K562 (cell line): ENCODE results near the gene JHY. TPM values are rescaled to one million over a fixed set of nuclear protein-coding genes. Genes with fewer than 3 reads are reported as not detected.

Source experiments
- ATAC-seq: fragments of 200-7000 bp; cut with Tn5 transposase; 3 replicates; pipeline ENCODE4 v1.9.1; 2020; ENCODE audit warnings: moderate library complexity
- BruUV-seq: library from RNA; stranded (reverse); fragments of 400-500 nt; replicated peaks from 2 replicates; lab custom pipeline; 2021; lab: Mats Ljungman, UMichigan
- CTCF ChIA-PET: fragments of 300-600 bp; formaldehyde crosslinking; extraction: SDS; loops from one replicate; lab custom pipeline; 2021; ENCODE audit warnings: low intra/inter-chr PET ratio; lab: Yijun Ruan, JAX
- POLR2A ChIA-PET: fragments of 300-600, 350-650 bp; sonication (Branson Sonifier 250); formaldehyde crosslinking; extraction: SDS; loops from one replicate; lab custom pipeline; 2021; ENCODE audit warnings: antibody characterized with exemption, inconsistent platforms; lab: Yijun Ruan, JAX
- DNase-seq, 4 experiments: peaks; one replicate each; pipeline versions ENCODE4 v3.0.0 to v3.0.0-alpha.2; 2011 to 2018; ENCODE audit warnings: low spot score in 3 of 4, mixed read lengths in 3 of 4; ENCODE audit errors: extremely low read depth in 1 of 4
- FAIRE-seq: peaks from 2 replicates; lab custom pipeline; 2011; peaks lifted over from hg19 to GRCh38; lab: Jason Lieb, UNC
- H2AFZ ChIP-seq: 2 replicates; pipeline ENCODE4 v1.6.0; 2011; ENCODE audit warnings: low read depth, low read length, control low read depth, inconsistent platforms
- H3K27ac ChIP-seq: fragments of 200-600 bp; 3 replicates; pipeline ENCODE4 v1.8.0; 2011; ENCODE audit warnings: low read depth, mild to moderate bottlenecking, control low read depth, inconsistent platforms, low read length, moderate library complexity, mixed read lengths; ENCODE audit errors: extremely low read depth
- H3K27me3 ChIP-seq, 2 experiments: fragments of 300-600 bp in 1 of 2; 2 replicates in 1 of 2; 3 replicates in 1 of 2; pipeline versions ENCODE4 v1.6.0 to v1.8.0; 2011; ENCODE audit warnings: inconsistent platforms in 2 of 2, low read length in 2 of 2, mild to moderate bottlenecking in 1 of 2, mixed read lengths in 1 of 2, moderate library complexity in 1 of 2; ENCODE audit not compliant: control insufficient read depth in 2 of 2, insufficient read depth in 2 of 2
- H3K36me3 ChIP-seq: fragments of 300-600 bp; 3 replicates; pipeline ENCODE4 v1.8.0; 2011; ENCODE audit warnings: mild to moderate bottlenecking, low read length, inconsistent platforms; ENCODE audit not compliant: control insufficient read depth, insufficient read depth
- H3K4me1 ChIP-seq, 2 experiments: fragments of 200-600 bp in 1 of 2; replicated peaks in 1 of 2; 2 replicates in 1 of 2; 3 replicates in 1 of 2; pipeline versions ENCODE4 v1.5.1 to v1.8.0; 2011; ENCODE audit warnings: inconsistent platforms in 2 of 2, low read length in 2 of 2, mild to moderate bottlenecking in 1 of 2, mixed read lengths in 1 of 2, moderate library complexity in 1 of 2; ENCODE audit not compliant: control insufficient read depth in 2 of 2, insufficient read depth in 2 of 2
- H3K4me2 ChIP-seq: 2 replicates; pipeline ENCODE4 v1.6.1; 2011; ENCODE audit warnings: low read length, control low read depth, inconsistent platforms, mixed read lengths; ENCODE audit not compliant: insufficient read depth
- H3K4me3 ChIP-seq: fragments of 200-600 bp; sonication (generic), shearing (Covaris generic); 2 replicates; pipeline ENCODE4 v1.5.1; 2016; ENCODE audit warnings: control low read depth, inconsistent platforms
- H3K79me2 ChIP-seq: fragments of 200-600 bp; 3 replicates; pipeline ENCODE4 v1.8.0; 2011; ENCODE audit warnings: low read length, inconsistent platforms; ENCODE audit not compliant: control insufficient read depth, insufficient read depth
- H3K9ac ChIP-seq, 2 experiments: 2 replicates each; pipeline versions ENCODE4 v1.6.0 to v1.6.1; 2011; ENCODE audit warnings: low read depth in 2 of 2, low read length in 2 of 2, control low read depth in 1 of 2, inconsistent platforms in 1 of 2, mild to moderate bottlenecking in 1 of 2, mixed read lengths in 1 of 2; ENCODE audit not compliant: insufficient read depth in 1 of 2
- H3K9me1 ChIP-seq: one replicate; pipeline ENCODE4 v1.6.0; 2011; ENCODE audit warnings: inconsistent platforms, mild to moderate bottlenecking, low read length, moderate library complexity; ENCODE audit not compliant: control insufficient read depth, insufficient read depth
- H3K9me3 ChIP-seq: replicated peaks from 2 replicates; pipeline ENCODE4 v1.5.1; 2011; ENCODE audit warnings: low read depth, low read length, inconsistent platforms; ENCODE audit not compliant: control insufficient read depth, insufficient read depth
- H4K20me1 ChIP-seq: replicated peaks from 2 replicates; pipeline ENCODE4 v1.6.1; 2011; ENCODE audit warnings: low read length, inconsistent platforms, mixed read lengths; ENCODE audit not compliant: control insufficient read depth, insufficient read depth
- CHAMP1 ChIP-seq: fragments of 450-650 bp; IDR thresholded peaks from 2 replicates; pipeline ENCODE4 v1.6.1; 2016; ENCODE audit warnings: mild to moderate bottlenecking
- HCFC1 ChIP-seq: IDR thresholded peaks from 2 replicates; pipeline ENCODE4 v1.6.1; 2012; ENCODE audit warnings: low read depth, low read length, improper control_type of control experiment
- HMBOX1 ChIP-seq: sonication (generic); IDR thresholded peaks from 2 replicates; pipeline ENCODE4 v1.6.1; 2016
- MBD1 ChIP-seq: fragments of 250-450 bp; sonication (Bioruptor Pico); IDR thresholded peaks from 2 replicates; pipeline ENCODE4 v1.8.0; 2022; ENCODE audit warnings: inconsistent platforms
- RERE ChIP-seq: sonication (generic); formaldehyde crosslinking; IDR thresholded peaks from 2 replicates; pipeline ENCODE4 v1.8.0; 2023; ENCODE audit warnings: missing genetic modification reagents, mild to moderate bottlenecking, borderline replicate concordance
- ZNF311 ChIP-seq: fragments of 250-450 bp; sonication (Bioruptor Pico); IDR thresholded peaks from 2 replicates; pipeline ENCODE4 v1.4.0; 2020; ENCODE audit warnings: mild to moderate bottlenecking, moderate library complexity
- ZNF316 ChIP-seq: fragments of 450-650 bp; IDR thresholded peaks from 2 replicates; pipeline ENCODE4 v1.6.1; 2016
- ZNF384 ChIP-seq: IDR thresholded peaks from 2 replicates; pipeline ENCODE4 v1.6.1; 2012; ENCODE audit warnings: low read depth, low read length, improper control_type of control experiment
- ZNF436 ChIP-seq: fragments of 250-450, 450-650 bp; sonication (Bioruptor Pico); formaldehyde crosslinking; IDR thresholded peaks from 2 replicates; pipeline ENCODE4 v1.7.0; 2020; ENCODE audit warnings: mild to moderate bottlenecking
- ZNF79 ChIP-seq: fragments of 250-450 bp; sonication (Bioruptor Pico); IDR thresholded peaks from 2 replicates; pipeline ENCODE4 v1.4.0; 2020; ENCODE audit warnings: low read depth, mild to moderate bottlenecking, moderate library complexity
- WGBS: fragments of 100-300 bp; shearing (Covaris generic); methylation state at CpG from one replicate; pipeline ENCODE4 v1.1.6; 2016; ENCODE audit warnings: low coverage, mixed read lengths; ENCODE audit not compliant: insufficient coverage; ENCODE audit errors: missing lambda C conversion rate; 5-methylcytosine and 5-hydroxymethylcytosine counted together
- in situ Hi-C: fragments of 300-500 bp; cut with MboI; formaldehyde crosslinking; loops from 4 replicates; pipeline ENCODE4 v1.15.0; 2018; ENCODE audit warnings: inconsistent platforms, mixed read lengths
- intact Hi-C: fragments of 100-400 bp; cut with micrococcal nuclease; formaldehyde crosslinking; loops from 2 replicates; pipeline ENCODE4 v1.14.2; 2022
- polyA plus RNA-seq, 8 experiments: library from polyadenylated mRNA; depleted of rRNA in 4 of 8; stranded (reverse) in 5 of 8; unstranded in 3 of 8; fragments of >200 nt; fragmentation: Nextera tagmentation in 2 of 8; fragmentation: Illumina TruSeq in 1 of 8; extraction: Ambion mirVana in 2 of 8; extraction: Trizol in 1 of 8; gene quantifications; 2 replicates each; pipeline versions ENCODE4 v1.2.1 to v1.2.3, GENCODE V29; 2011 to 2014; ENCODE audit warnings: inconsistent platforms in 1 of 8, missing spikeins in 1 of 8
- total RNA-seq, 7 experiments: library from RNA; depleted of rRNA in 6 of 7; stranded (reverse); fragments of >200 nt in 6 of 7; fragmentation: Illumina TruSeq in 2 of 7; extraction: Trizol in 2 of 7; gene quantifications; 2 replicates each; pipeline versions ENCODE4 v1.2.1 to v1.2.3, GENCODE V29; 2011 to 2021; ENCODE audit warnings: low replicate concordance in 1 of 7

JHY gene
- total and polyA plus RNA-seq, 9 of the 15 experiments (the other 6 are each of a cell fraction or from before 2014, with no cell fraction given), result not detected

- H4K20me1 ChIP-seq, result no peaks in the 10 kb centered on the region
- no peak for FAIRE-seq
- BruUV-seq, result no TSS peak
- CTCF ChIA-PET, result no interaction called here
- H3K79me2 ChIP-seq, result no peaks in the 10 kb centered on the region
- no peak overlapping the region for H3K9ac ChIP-seq
- H3K4me1 ChIP-seq, result no peaks in the 10 kb centered on the region
- no peak overlapping the region for H3K27ac ChIP-seq
- no peak overlapping the region for H3K4me3 ChIP-seq
- POLR2A ChIA-PET, result no interaction called here
- H3K36me3 ChIP-seq, result no peaks in the 10 kb centered on the region
- H3K9me1 ChIP-seq, result no peaks in the 10 kb centered on the region
- no peaks in the 10 kb centered on the region for H3K9me3 ChIP-seq
- 2% methylated on average over 9 of the region's 9 CpGs for WGBS
- intact Hi-C loops (no loop called here), in situ Hi-C loops (no loop called here)
- DNase-seq, result no peak
- no peak for ATAC-seq
- H2AFZ ChIP-seq, result no peak overlapping the region
- peaks cover 7 to 22% of the 10 kb centered on the region in 2 experiments; a peak in 3 of 5 replicates for H3K27me3 ChIP-seq
- no peak overlapping the region for H3K4me2 ChIP-seq
- TF ChIP-seq HCFC1, result no peak
- no peak for TF ChIP-seq MBD1
- TF ChIP-seq ZNF79 (CRISPR knock-in tag), result no peak
- TF ChIP-seq RERE (CRISPR knock-in tag), result no peak
- no peak for TF ChIP-seq ZNF384
- TF ChIP-seq HMBOX1, result no peak
- TF ChIP-seq CHAMP1, result no peak
- no peak for TF ChIP-seq ZNF311 (CRISPR knock-in tag)
- no peak for TF ChIP-seq ZNF316
- no peak for TF ChIP-seq ZNF436 (CRISPR knock-in tag)
Observed at GRCh38 chr11:122900587-122901202, 18.1 kb downstream of the JHY start.
